ENCODE results near the gene HELZ.

Gene HELZ

GRCh38 chr17:67113486-67113885, 131.5 kb downstream of the HELZ start:
- H3K4me3 ChIP-seq (replicated peaks; ENCODE audit: low read depth, low read length), result no peak overlapping the region
- no peak for DNase-seq (ENCODE audit: low read depth)
- no peak for TF ChIP-seq CTCF (IDR thresholded peaks at IDR 0.05; ENCODE audit: low read length, missing control alignments)

DNA sequence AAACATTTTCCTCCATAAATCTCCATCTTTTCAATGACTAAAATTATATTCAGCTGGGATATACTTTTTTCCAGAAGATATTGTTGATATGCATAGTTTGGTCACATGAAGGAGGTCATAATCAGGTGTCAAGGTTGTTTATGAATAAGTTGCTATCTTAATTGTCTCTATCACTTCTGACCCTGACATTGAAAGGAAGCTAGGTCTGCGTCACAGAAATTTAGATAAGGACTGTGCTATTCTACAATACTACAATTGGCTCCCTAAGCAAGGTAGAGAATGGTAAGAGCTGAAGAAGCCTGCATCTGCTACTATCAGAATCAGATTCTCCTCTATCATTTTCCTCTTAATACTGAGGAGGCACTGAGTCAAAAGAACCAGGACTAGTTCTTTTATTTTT, 133.2 kb downstream of the HELZ start:
- TF ChIP-seq CTCF (IDR thresholded peaks at IDR 0.05; ENCODE audit: low read length, missing control alignments), result no peak
- H3K4me3 ChIP-seq (replicated peaks; ENCODE audit: low read depth, low read length), result no peak overlapping the region
- no peak for DNase-seq (ENCODE audit: low read depth)

DNA sequence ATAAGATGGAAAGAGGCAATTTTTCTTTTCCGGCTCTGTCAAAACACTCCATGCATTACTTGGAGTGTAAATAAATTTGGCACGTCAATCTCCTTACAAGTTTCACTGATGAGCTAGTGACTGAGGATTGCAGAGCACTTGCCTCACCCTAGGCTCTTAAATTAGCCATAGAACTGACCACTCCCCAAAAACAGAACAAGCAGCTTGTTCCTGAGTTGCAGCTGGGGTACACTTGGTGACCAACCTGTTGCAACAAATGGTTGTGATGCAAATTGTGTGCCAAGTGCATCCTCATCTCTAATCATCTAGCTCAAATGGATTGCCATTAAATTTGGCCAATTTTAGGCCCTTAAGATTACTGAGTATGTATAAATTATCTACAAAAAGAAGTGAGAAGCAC, 133.7 kb downstream of the HELZ start:
- no peak for TF ChIP-seq CTCF (IDR thresholded peaks at IDR 0.05; ENCODE audit: low read length, missing control alignments)
- H3K4me3 ChIP-seq (replicated peaks; ENCODE audit: low read depth, low read length), result no peak overlapping the region
- DNase-seq (ENCODE audit: low read depth), result no peak

DNA sequence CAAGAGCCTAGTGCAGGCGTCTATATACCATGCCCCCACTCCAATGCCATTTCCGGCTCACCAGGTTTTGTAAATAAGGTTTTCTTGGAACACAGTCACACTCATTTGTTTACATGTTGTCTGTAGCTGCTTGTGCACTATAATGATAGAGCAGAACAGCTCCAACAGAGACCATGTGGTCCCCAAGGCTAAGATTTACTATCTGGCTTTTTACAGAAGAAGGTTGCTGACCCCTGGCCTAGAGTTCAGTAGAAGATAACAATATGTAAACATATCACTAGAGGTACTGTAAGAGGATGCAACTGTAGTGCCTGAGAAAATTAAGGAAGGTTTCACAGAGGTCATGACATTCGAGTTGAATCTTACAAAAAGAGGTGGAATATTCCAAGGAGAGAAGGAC, 134.4 kb downstream of the HELZ start:
- H3K4me3 ChIP-seq (replicated peaks; ENCODE audit: low read depth, low read length), result no peak overlapping the region
- no peak for DNase-seq (ENCODE audit: low read depth)
- no peak for TF ChIP-seq CTCF (IDR thresholded peaks at IDR 0.05; ENCODE audit: low read length, missing control alignments)

GRCh38 chr17:67109111-67109510, 135.9 kb downstream of the HELZ start:
- no peak overlapping the region for H3K4me3 ChIP-seq (replicated peaks; ENCODE audit: low read depth, low read length)
- no peak for DNase-seq (ENCODE audit: low read depth)
- TF ChIP-seq CTCF (IDR thresholded peaks at IDR 0.05; ENCODE audit: low read length, missing control alignments), result no peak

DNA sequence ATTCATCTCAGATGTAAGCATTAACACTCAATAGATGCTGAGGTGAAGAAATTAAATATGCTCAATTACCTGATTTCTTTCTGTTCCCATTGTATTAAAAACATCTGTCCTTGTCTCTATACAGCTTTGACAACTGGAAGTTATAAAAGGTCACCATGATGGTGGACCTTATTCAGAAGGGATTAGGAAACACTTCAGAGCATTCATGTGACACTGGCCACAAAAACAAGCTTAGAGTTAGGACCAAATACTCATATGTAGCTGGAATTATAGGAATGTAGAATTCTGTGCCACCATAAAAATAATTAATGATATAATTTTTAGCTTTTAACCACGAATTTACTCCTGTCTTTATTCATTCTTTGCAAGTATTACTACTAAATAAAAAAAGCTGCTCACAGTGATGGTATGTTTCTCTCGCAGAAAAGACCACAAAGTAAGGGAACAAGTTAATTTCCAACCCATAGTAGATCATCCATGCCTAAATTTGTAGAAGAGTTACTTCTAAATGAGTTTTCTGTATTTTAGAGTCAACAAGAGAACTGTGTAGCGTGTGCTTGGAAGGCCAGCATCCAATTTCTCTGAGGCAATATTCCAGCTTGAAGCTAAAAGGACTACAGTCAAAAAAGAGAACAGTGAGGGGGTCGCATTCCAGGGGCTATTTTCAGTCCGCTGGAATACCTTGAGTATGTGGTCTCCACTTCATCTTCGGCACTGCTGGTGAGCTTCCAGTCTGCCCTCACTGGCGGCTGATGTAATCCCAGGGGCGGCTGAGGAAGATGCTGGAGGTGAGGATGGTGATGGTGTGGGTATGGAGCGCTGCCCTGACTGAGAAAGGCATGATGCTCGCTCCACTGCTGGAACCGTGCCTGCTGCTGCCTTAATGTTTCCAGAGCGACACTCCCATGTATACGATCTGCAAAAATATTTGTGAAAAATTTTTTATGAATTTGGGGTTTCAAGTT, 136.9 kb downstream of the HELZ start:
- DNase-seq (ENCODE audit: low read depth), result no peak
- no peak for TF ChIP-seq CTCF (IDR thresholded peaks at IDR 0.05; ENCODE audit: low read length, missing control alignments)
- H3K4me3 ChIP-seq (replicated peaks; ENCODE audit: low read depth, low read length), result no peak overlapping the region

DNA sequence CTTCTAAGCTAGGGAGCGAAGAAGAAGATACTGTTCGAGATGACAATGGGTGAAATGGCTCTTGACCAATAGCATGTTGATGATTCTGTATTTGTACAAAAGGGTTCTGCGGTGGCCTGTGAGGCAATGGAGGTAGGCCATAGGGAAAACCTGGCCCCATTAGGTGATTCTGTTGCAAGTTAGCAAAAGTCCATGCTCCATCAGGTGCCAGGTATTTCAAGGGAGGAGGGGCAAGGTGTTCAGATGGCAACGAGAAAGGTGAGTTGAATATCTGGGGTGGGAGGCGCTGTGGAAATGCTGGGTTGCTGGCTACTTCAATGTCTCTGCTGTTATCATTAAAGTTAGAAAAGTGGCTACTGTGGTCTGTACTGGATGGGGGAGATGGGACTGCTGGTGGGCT, 137.8 kb downstream of the HELZ start:
- no peak overlapping the region for H3K4me3 ChIP-seq (replicated peaks; ENCODE audit: low read depth, low read length)
- DNase-seq (ENCODE audit: low read depth), result no peak
- TF ChIP-seq CTCF (IDR thresholded peaks at IDR 0.05; ENCODE audit: low read length, missing control alignments), result no peak

All from fibroblast of pulmonary artery (primary cell).